NCI-H128 (cell line): ENCODE data around the gene RPH3AL.
A peak's percentile ranks its signal among the peaks of the same experiment; 100 is the strongest.

Source experiments
- DNase-seq: peaks from one replicate; lab custom pipeline; 2025; ENCODE audit not compliant: unreplicated experiment; lab: John Stamatoyannopoulos, UW

Gene RPH3AL, protein sequence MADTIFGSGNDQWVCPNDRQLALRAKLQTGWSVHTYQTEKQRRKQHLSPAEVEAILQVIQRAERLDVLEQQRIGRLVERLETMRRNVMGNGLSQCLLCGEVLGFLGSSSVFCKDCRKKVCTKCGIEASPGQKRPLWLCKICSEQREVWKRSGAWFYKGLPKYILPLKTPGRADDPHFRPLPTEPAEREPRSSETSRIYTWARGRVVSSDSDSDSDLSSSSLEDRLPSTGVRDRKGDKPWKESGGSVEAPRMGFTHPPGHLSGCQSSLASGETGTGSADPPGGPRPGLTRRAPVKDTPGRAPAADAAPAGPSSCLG

DNA sequence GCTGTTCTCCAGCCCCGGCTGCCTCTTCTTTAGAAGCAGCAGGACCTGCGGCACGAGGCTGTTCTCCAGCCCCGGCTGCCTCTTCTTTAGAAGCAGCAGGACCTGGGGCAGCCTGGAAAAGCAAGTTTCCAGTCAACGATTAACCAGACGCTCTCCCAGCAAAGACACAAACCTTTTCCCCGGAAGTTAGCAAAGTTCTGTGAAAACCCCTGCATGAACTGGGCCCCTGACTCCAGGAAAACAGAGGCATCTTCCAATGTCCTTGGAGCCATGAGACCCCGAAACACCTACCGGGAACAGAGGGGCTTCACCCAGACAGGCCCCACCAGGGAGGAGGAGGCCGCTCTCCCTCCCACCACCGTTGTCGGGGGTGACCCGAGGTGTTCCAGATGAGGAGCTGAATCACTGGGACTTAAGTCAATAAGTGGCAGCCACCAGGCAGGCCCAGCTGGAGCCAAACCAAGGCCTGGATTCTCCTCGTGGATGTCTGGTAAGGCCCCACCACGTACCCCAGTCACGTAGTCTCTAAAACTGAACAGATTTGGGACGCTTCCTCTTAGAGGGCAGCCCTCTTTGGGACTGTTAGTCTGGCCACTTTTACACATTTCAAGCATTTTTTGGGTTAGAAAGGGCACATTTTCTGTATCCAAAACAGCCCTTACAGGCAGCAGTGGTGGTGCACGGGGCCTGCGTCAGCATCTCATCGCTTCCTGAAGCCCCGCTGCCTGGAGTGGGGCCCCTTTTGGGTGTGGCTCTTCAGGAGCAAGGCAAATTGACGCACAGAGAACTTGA is at the start of gene RPH3AL:
Gene RPH3AL, minus strand, starts transcription at position 387 of the 792 bp plus-strand sequence. CDS start 25,264 bp downstream, outside the sequence.
- peak; percentile 7 for DNase-seq

DNA sequence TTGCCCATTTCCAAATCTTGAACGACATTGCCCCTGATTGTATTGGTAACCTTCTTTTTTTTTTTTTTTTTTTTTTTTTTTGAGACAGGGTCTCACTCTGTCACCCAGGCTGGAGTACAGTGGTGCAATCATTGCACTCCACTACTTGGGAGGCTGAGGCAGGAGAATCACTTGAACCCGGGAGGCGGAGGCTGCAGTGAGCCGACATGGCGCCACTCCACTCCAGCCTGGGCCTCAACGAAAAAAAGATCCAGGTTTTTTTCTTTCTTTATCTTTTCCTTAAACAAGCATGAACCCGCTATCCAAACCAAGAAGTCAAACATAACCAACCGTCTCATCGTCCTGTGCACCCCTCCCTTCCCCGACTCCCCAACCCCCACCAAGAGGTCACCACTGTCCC is 47.6 kb upstream of the RPH3AL start:
- no peak for DNase-seq

DNA sequence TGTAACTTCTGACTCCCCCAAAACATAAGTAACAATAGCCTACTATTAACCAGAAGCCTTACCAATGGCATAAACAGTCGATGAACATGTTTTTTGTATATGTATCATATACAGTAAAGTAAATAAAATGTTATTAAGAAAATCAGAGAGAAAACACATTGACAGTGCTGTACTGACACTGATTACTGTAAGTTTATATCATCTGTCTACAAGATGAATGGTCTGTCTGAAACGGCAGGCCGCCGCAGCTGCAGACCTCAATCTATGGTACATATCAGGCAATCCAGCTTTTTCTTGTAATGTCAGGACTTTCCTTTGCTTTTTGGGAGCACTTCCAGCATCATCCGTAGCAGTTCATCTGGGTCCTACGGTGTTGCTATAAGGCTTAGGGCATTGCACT is 44.2 kb upstream of the RPH3AL start:
- no peak for DNase-seq

DNA sequence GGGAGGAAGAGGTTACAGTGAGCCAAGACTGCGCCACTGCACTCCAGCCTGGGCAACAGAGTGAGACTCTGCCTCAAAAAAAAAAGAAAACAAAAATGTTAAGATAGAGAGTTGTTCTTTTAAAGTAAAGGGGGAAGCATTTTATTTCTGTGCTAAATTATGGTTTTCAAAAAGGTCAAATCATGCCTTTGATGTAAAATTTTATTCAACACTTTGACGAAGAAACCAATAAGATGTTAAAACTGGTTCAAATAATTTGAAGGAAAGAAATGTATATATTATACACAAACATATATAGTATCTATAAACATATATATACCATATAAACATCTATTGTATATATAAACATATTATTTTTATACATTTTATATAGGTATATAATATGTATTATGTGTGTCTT is 43.4 kb upstream of the RPH3AL start:
- DNase-seq = no peak

DNA sequence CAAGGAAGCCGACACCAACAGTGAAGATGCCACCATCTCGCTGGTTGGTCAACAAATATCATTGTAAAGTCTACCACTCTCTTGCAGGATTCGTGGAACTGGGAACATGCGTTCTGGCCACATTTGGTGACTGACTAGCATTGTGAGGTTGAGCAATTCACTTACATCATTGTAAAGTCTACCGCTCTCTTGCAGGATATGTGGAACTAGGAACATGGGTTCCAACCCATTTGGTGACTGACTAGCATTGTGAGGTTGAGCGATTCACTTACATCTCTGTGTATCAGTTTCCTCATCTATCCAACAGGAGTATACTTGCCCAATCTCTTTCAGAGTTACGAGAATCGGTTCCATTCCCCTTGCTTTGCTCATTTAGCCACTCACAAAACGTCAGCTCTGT is 42.6 kb upstream of the RPH3AL start:
- no peak for DNase-seq

DNA sequence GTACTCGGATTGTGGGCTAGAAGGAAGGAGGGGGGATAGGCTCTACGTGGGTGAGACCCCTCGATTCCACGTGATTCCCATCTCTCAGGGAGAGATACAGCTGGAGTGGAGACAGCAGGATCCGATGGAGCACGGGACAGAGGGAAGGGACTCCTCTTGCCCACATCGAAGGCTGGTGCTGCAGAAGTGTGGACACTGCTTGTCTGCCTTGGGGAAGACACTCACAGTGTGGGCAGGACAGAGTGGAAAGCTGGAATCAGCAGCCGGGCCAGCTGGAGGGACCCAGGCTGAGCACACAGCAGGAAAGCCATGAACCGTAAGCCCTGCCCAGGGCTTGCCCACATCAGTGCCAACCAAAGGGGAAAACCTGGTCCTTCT is 42.1 kb upstream of the RPH3AL start:
- no peak for DNase-seq

DNA sequence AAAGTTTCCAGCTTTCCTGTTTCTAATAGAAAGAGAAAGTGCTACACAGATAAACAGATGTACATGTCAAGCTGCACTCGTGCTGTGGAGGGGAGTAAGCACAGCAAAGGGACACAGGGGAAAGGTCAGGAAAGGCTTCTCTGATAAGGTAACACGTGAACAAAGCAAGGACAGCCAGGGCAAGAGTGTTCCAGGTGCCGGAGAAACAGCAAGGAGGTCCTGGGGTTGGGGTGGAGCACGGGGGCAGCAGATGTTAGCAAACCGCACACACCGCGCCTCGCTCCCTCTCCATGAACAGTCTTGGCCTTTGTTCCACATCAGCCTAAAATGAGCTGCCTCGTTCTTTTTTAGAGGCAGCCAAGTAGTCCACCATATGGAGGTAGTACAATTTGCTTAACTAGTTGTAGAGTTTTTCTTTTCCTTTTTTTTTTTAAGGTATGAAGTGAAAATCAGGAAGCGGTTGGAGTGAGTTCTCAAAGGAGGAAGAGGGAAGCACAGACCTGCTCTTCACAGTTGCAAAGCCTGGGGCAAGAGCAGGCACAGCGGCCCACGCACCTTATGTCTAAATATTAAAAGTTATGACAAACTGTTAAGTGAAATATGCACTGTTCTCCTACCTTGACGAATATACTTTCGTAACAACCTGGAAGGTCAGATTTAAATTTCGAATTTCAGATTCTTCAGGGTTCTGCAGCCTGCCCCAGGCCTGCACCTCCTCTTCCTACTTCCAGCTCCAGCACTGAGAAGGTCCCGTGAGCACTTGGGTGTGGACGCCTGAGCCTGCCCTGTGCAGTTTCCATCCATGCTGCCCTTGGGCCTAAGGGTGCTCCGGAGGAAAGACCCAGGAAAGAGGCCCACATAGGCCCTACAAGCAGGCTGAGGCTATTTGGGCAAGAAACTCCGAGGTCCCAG is 41.5 kb upstream of the RPH3AL start:
- DNase-seq = no peak

DNA sequence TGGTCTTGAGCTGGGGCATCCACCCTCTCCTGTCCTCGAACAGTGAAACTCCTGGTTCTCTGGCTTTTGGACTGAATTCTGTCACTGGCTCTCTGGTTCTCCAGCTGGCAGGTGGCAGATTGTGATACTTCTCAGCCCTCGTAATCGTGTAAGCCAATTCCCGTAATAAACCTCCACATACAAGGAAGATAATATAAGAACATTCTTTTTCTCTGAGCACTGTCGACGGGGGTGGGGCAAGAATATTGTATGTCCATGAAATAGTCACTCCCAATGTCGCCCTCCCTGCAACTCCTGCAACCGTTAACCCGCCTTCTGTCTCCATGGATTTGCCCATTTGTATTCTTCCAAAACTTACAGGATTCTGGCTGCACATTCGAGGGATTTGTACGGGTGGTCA is 39.2 kb upstream of the RPH3AL start:
- DNase-seq = no peak

DNA sequence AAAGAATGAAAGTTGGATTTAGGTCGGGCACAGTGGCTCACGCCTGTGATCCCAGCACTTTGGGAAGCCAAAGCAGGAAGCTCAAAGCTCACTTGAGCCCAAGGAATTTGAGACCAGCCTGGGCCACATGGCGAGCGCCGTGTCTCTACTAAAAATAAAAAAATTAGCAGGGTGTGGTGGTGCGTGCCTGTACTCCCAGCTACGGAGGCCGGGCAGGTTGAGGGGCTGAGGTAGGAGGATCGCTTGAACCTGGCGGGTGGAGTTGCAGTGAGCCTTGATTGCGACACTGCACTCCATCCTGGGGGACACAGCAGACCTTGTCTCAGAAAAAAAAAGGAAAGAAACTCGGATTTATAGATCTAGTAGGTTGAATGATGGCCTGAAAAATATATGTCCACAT is 37.4 kb upstream of the RPH3AL start:
- DNase-seq = no peak

DNA sequence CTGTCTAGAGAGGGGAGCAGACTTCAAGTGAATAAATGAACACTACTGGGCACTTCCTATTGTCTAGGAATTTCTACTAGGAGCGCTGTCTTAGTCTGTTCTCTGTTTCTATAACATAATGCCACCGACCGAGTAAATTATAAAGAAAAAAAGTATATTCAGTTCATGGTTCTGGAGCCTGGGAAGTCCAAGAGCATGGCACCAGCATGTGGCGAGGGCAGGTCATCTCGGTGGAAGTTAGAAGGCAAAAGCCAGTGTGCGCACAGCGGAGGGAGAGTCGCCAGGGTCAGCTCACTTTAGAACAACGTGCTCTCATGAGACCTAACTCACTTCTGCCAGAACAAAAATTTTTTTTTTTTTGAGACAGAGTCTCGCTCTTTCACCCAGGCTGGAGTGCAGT is 35.5 kb upstream of the RPH3AL start:
- DNase-seq = no peak

DNA sequence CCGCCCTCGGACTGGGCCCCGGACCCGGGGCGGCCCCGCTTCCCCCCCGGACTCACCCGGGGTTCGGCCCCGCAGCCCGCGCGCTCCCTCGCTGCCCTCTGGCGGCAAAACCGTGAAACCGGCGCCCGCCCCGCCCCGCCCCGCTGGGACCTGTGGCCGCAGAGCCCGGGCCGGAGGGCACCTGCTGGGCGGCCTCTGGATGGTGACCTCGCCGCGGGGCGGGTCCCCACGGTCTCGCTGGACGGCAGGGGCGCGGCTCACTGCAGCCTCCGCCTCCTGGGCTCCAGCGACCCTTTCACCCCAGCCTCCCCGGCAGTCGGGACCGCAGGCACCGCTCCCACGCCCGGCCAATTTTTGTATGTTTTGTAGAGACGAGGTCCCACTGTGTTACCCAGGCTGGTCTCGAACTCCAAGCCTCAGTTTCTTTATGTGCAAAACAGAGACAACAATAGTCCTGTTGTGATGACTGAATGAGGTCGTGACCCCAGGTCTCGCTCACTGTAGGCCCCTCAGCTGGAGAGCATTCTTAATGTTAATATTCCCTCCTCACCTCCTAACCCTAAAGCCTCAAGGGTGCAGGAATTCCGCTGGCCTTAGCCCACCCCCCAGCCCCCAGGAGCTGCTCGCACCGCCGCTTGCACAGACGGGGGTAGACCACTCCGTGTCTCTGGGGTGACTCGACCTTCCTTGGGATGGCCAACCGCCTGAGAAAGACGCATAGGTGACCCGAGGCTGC is 33.7 kb upstream of the RPH3AL start:
- no peak for DNase-seq

DNA sequence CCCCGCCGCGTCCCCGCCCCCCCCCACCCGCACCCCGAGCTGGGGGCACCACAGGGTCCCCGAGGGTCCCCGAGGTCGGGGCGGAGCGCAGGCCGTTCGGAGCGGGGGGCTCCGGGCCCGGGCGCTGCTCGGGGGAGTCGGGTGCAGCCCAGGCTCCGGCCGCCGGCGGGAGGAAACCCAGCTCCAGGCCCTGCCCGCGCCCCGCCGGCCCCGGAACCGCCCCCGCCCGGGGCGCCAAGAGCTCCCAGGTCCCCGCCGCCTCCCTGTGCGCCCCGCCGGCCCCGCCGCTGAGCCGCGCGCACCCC is 33.2 kb upstream of the RPH3AL start:
- DNase-seq = no peak

DNA sequence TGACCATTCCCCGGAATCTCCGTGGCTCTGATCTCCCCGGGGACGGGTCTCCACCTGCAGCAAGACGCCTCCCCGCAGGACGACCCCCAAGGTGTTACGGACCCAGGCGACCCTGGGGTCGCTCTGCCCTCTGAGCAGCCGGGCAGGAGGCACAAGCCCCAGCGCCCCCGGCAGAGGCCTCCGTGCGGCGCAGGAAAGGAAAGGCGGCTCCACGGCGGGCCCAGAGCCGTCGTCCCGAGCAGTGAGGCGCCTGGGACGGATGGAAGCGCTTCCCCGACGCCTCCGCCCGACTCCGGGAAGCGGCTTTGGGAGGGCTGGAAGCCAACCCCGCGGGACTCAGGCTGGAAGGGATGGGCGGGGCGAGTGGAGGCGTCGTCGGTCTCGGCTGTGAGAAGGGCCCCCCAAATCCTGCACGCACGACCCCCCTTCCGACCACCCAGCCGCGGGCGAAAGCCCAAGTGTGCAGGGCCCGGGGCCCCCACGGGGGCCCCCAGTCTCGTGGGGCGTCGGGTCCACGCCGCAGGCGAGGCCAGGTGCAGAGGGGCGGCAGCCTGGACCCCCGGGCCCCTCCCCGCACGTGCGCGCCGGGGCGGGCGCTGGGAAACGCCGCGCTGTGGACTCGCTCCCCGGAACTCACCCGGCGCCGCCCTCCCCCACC is 32.7 kb upstream of the RPH3AL start:
- DNase-seq = no peak

DNA sequence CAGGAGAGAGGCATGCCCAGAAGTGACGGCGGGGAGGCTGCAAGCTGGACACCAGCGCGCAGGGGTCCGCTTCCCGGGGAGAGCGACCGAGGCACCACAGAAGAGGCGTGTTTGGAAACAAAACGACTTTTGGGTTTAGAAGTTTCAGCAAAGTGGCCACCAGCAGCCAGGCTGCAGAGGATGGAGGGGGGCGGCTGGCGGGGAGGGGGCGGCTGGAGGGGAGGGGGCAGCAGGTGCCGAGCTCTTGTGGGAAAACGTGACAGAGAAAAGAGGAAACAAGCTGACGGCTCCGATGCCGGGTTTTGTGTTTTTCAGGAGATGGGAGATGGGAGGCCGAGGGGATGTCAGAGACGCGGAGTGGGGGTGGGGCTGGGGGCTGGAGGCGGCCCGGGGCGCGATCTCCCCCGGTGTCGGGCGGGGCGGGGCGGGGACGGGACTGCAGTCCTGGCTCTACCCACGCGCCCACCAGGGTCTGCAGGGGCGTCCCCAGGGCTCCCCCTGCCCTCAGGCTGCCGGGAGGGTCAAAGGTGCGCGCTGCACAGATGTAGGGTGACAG is 32.1 kb upstream of the RPH3AL start:
- no peak for DNase-seq

DNA sequence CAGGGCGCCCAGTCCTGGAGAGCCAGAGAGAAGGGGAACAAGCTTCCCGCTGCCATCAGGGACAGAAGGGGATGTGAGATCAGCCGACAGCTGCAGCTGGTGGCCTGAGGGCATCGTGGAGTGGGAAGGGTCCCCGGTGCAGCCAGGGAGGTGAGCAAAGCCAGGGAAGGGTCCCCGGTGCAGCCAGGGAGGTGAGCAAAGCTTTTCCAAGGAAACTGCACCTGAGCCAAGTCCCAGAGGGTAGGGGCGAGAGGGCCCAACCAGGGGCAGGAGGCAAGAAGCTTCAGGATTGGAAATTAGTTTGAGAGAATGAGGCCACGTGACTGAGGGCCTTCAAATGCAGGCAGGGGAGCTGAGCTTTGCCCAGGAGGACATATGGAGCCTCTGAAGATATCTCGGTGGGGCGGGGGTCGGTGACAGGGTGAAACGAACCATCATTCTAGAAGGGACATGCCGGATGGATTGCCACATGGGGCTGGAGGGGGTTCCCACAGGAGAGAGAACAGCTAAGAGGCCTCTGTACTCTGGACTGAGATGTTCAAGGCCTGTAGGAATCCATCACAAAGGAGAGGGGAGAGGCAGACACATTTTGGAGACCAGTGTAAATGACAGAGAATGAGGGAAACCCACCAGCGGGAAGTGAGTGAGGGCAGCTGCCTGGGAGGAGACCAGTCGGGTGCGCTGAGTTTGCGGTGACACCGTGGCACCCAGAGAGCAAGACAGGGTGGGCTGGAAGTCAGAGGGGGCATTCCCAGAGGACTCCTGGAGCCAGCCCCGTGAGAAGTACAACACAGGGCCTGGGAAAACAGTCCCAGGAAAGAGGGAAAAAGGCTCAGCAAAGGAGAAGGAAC is 31.4 kb upstream of the RPH3AL start:
- DNase-seq = no peak

DNA sequence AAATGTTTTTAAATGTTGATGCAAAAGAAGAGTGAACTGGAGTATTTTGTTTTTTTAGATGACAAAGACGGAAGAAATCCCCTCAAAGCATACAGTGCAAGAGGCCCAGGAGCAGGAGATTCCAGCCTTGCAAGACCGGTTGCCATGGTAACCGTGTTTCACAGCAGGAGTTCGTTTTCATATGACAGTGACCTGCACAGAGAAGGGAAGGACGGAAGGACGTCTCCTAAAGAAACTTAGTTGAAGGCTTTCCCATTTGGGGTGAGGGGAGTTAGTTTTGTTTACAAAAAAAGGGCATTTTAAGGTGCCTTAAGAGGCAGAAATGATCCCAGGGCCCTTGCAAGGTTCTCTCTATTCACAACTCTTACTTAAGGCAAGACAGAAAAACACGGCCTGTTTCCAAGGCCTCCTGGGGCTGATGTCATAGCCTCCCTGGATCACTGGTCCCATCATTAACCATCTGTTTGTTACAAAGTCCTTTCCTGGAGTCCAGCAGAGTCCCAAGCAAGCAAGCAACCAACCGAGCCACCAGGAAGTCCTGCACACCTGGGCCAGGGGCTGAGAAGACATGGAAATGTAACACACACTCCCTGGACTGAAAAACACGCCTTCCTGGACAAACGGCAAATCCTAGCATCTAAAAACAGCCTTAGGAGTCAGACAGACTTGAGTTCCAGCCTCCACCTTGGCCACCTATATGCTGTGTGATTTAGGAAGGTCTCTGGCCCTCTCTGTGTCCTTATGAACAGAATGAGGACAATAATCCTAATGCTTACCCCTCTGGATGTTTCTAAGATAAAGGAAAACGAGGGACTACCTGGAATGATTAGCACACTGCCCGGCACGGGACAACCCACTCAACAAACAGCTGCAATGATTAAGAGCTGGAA is 30.3 kb upstream of the RPH3AL start:
- no peak for DNase-seq

DNA sequence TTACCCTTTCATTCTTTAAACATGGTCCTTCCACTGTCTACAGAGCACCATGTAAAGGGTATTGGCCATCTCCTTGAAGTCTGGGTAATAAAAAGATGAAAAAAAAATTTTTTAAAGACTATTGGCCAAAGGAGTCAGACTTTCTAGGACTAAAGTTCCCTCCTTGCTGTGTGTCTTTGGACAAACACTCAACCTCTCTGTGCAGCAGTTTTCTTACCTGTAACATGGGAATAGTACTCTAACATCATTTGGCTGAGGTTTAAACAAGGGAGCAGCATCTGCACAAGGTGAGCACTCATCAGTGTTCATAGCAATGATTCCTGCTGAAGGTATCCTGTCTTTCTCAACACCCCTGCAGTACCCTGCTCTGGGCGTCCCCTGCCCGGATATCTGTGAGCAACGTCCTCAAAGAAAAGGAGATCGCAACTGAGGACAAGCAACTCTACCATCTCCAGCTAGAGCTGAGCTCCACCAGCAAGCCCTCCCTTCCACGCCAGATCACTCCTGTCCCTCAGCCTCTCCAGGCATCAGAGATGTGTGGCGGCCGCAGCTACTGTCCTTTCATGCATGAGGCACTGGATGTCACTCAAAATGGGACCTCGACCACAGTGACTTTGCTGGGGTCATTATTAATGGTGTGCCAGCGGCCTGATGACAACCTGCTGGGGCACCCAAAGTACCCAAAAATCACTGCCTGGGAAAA is 29.5 kb upstream of the RPH3AL start:
- DNase-seq = no peak

DNA sequence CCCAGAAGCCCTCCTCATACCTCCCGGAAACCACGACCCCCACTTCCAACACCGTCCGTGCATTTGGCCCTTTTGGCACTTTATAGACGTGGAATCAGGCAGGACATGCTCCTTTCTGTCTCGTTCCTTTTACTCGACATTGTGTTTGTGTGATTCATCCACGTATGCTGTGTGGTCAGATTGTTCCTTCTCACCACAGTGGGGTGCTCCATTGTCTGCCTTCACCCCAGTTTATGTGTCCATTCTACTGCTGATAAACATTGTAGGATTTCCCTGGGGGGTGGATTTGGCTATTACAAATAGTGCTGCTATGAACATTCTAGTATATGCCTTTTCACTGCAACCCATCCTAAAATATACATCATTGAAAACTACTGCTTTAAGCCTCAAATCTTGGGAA is 28.9 kb upstream of the RPH3AL start:
- no peak for DNase-seq
